Liver (tissue), 9 donors: ENCODE results near the gene TNS3. TPM values are rescaled to one million over a fixed set of nuclear protein-coding genes. Genes with fewer than 3 reads are reported as not detected.

Source experiments
- DNase-seq: peaks from one replicate; pipeline ENCODE4 v3.0.0-alpha.2; 2017; ENCODE audit warnings: low spot score
- H3K27ac ChIP-seq, 2 donors: one replicate each; pipeline ENCODE4 v1.7.0; 2013; ENCODE audit warnings: inconsistent platforms in 2 of 2, low read length in 2 of 2, control low read depth in 1 of 2, low read depth in 1 of 2, mild to moderate bottlenecking in 1 of 2
- H3K27me3 ChIP-seq, 4 donors: one replicate each; pipeline versions ENCODE4 v1.6.1 to v1.7.0; 2013; ENCODE audit warnings: low read length in 3 of 4, inconsistent platforms in 1 of 4, mild to moderate bottlenecking in 1 of 4, moderate library complexity in 1 of 4; ENCODE audit not compliant: control insufficient read depth in 4 of 4, insufficient read depth in 4 of 4
- H3K36me3 ChIP-seq, 4 donors: one replicate each; pipeline versions ENCODE4 v1.6.1 to v1.7.0; 2013; ENCODE audit warnings: low read length in 3 of 4, mild to moderate bottlenecking in 3 of 4, low read depth in 1 of 4, moderate library complexity in 1 of 4; ENCODE audit not compliant: control insufficient read depth in 4 of 4, insufficient read depth in 3 of 4
- H3K4me1 ChIP-seq, 4 donors: one replicate each; pipeline versions ENCODE4 v1.6.1 to v1.7.0; 2013; ENCODE audit warnings: low read length in 3 of 4, mild to moderate bottlenecking in 3 of 4, moderate library complexity in 1 of 4; ENCODE audit not compliant: control insufficient read depth in 4 of 4, insufficient read depth in 4 of 4
- H3K4me3 ChIP-seq, 3 donors: one replicate each; pipeline versions ENCODE4 v1.6.1 to v1.7.0; 2013; ENCODE audit warnings: low read length in 3 of 3, control low read depth in 1 of 3, low read depth in 1 of 3, mild to moderate bottlenecking in 1 of 3
- H3K9ac ChIP-seq, 2 donors: one replicate each; pipeline ENCODE4 v1.7.0; 2013; ENCODE audit warnings: low read length in 2 of 2, mild to moderate bottlenecking in 2 of 2, moderate library complexity in 2 of 2, control low read depth in 1 of 2, low read depth in 1 of 2
- H3K9me3 ChIP-seq, 4 donors: one replicate each; pipeline versions ENCODE4 v1.6.1 to v1.7.0; 2013; ENCODE audit warnings: low read length in 3 of 4; ENCODE audit not compliant: control insufficient read depth in 4 of 4
- ATF3 ChIP-seq: IDR thresholded peaks from 2 replicates; pipeline ENCODE4 v1.6.1; 2016; ENCODE audit warnings: antibody characterized with exemption
- CTCF ChIP-seq: fragments of 150-350 bp; IDR thresholded peaks from 2 replicates; pipeline ENCODE4 v1.5.1; 2017; ENCODE audit warnings: improper control_type of control experiment, low read depth, low read length; ENCODE audit not compliant: missing input control
- FOXA1 ChIP-seq: IDR thresholded peaks from 2 replicates; pipeline ENCODE4 v1.6.1; 2016; ENCODE audit warnings: antibody characterized with exemption
- FOXA2 ChIP-seq: IDR thresholded peaks from 2 replicates; pipeline ENCODE4 v1.6.1; 2016; ENCODE audit warnings: antibody characterized with exemption
- GABPA ChIP-seq, 2 donors: IDR thresholded peaks in 1 of 2; conservative IDR thresholded peaks in 1 of 2; 2 replicates each; pipeline ENCODE4 v1.6.1; 2016; ENCODE audit warnings: antibody characterized with exemption in 2 of 2, mild to moderate bottlenecking in 1 of 2, moderate library complexity in 1 of 2
- HNF4A ChIP-seq, 2 donors: conservative IDR thresholded peaks; 2 replicates each; pipeline ENCODE4 v1.6.1; 2016; ENCODE audit warnings: antibody characterized with exemption in 2 of 2, mild to moderate bottlenecking in 2 of 2
- HNF4G ChIP-seq: IDR thresholded peaks from 2 replicates; pipeline ENCODE4 v1.6.1; 2016; ENCODE audit warnings: antibody characterized with exemption
- JUND ChIP-seq, 2 donors: IDR thresholded peaks; 2 replicates each; pipeline ENCODE4 v1.6.1; 2016; ENCODE audit warnings: antibody characterized with exemption in 2 of 2
- MAX ChIP-seq: IDR thresholded peaks from 2 replicates; pipeline ENCODE4 v1.6.1; 2016; ENCODE audit warnings: antibody characterized with exemption
- NR2F2 ChIP-seq: IDR thresholded peaks from 2 replicates; pipeline ENCODE4 v1.6.1; 2016; ENCODE audit warnings: antibody characterized with exemption
- REST ChIP-seq: IDR thresholded peaks from 2 replicates; pipeline ENCODE4 v1.6.1; 2016; ENCODE audit warnings: antibody characterized with exemption, mild to moderate bottlenecking
- SP1 ChIP-seq: IDR thresholded peaks from 2 replicates; pipeline ENCODE4 v1.6.1; 2018; ENCODE audit warnings: antibody characterized with exemption, mild to moderate bottlenecking
- TAF1 ChIP-seq: conservative IDR thresholded peaks from 2 replicates; pipeline ENCODE4 v1.6.1; 2016; ENCODE audit warnings: antibody characterized with exemption, mild to moderate bottlenecking
- YY1 ChIP-seq: IDR thresholded peaks from 2 replicates; pipeline ENCODE4 v1.6.1; 2016; ENCODE audit warnings: antibody characterized with exemption, mild to moderate bottlenecking
- ZBTB33 ChIP-seq: IDR thresholded peaks from 2 replicates; pipeline ENCODE4 v1.6.1; 2016; ENCODE audit warnings: antibody characterized with exemption
- WGBS: extraction: QIAGEN DNeasy Blood & Tissue Kit; methylation state at CpG from one replicate; pipeline ENCODE4 v1.1.7; 2013; 5-methylcytosine and 5-hydroxymethylcytosine counted together
- polyA plus RNA-seq, 2 donors: library from polyadenylated mRNA; stranded (reverse) in 1 of 2; unstranded in 1 of 2; fragments of 200-250 nt in 1 of 2; fragments of >200 nt in 1 of 2; fragmentation: Nextera tagmentation in 1 of 2; extraction: Ambion mirVana in 1 of 2; gene quantifications; one replicate each; pipeline versions ENCODE4 v1.2.1 to v1.2.3, GENCODE V29; 2013 to 2015
- total RNA-seq, 2 donors: library from RNA; depleted of rRNA; stranded (reverse); fragments of >200 nt; gene quantifications; one replicate each; pipeline ENCODE4 v1.2.3, GENCODE V29; 2014
- donor health status: healthy.
- donor health status: healthy.
- donor health status: healthy.
- donor health status: healthy.
- donor health status: healthy.

The TNS3 gene
- total and polyA plus RNA-seq, 4 donors: 16.8 to 100 (median 29.5) TPM

- peaks cover 2 to 29% (median 5%) of the 10 kb centered on the region in 4 donors for H3K36me3 ChIP-seq
- no peaks in the 10 kb centered on the region for H3K27me3 ChIP-seq
- 82% methylated on average over 7 of the region's 7 CpGs for WGBS
- H3K4me3 ChIP-seq: no peak overlapping the region
- H3K9me3 ChIP-seq: no peaks in the 10 kb centered on the region
- no peak overlapping the region for H3K27ac ChIP-seq
- H3K9ac ChIP-seq: no peak overlapping the region
- H3K4me1 ChIP-seq: peaks cover 0 to 3% (median 1%) of the 10 kb centered on the region in 4 donors
- TF ChIP-seq REST (no peak), ZBTB33 (no peak), FOXA2 (no peak), GABPA (IDR thresholded peaks at IDR 0.05 in 1 of 2, conservative IDR thresholded peaks at IDR 0.05 in 1 of 2) (no peak), SP1 (no peak), FOXA1 (no peak), NR2F2 (no peak), HNF4A (conservative IDR thresholded peaks at IDR 0.05) (no peak), JUND (IDR thresholded peaks at IDR 0.05) (no peak), MAX (no peak), ATF3 (no peak), TAF1 (no peak), YY1 (no peak), CTCF (no peak)
- DNase-seq: no peak
Measured at GRCh38 chr7:47357863-47358262, 224.0 kb downstream of the TNS3 start.

- peaks cover 0 to 3% (median 1%) of the 10 kb centered on the region in 4 donors for H3K4me1 ChIP-seq
- H3K27me3 ChIP-seq: no peaks in the 10 kb centered on the region
- H3K4me3 ChIP-seq: no peak overlapping the region
- no peak overlapping the region for H3K27ac ChIP-seq
- WGBS: 57% methylated on average over 10 of the region's 10 CpGs
- no peaks in the 10 kb centered on the region for H3K9me3 ChIP-seq
- H3K36me3 ChIP-seq: peaks cover 2 to 27% (median 5%) of the 10 kb centered on the region in 4 donors
- H3K9ac ChIP-seq: no peak overlapping the region
- TF ChIP-seq ZBTB33 (no peak), JUND (IDR thresholded peaks at IDR 0.05) (no peak), NR2F2 (no peak), HNF4G (no peak), HNF4A (conservative IDR thresholded peaks at IDR 0.05) (no peak), SP1 (no peak), FOXA2 (no peak)
- DNase-seq: no peak
Measured at GRCh38 chr7:47357361-47357760, 224.6 kb downstream of the TNS3 start.
